NCI-H2081 (cell line): ENCODE measurements around the gene RASGRF1.
"Not testable (repeated sequence)": the region's sequence is repeated elsewhere in the genome, so short reads cannot be mapped to it uniquely, and the experiment has no call there.

Experiments used
- DNase-seq, 2 experiments: peaks; one replicate each; lab custom pipeline; 2025; lab: John Stamatoyannopoulos, UW

RASGRF1 gene

GRCh38 chr15:79041601-79042168 lies 48.9 kb downstream of the RASGRF1 start:
- DNase-seq: no peak

DNA sequence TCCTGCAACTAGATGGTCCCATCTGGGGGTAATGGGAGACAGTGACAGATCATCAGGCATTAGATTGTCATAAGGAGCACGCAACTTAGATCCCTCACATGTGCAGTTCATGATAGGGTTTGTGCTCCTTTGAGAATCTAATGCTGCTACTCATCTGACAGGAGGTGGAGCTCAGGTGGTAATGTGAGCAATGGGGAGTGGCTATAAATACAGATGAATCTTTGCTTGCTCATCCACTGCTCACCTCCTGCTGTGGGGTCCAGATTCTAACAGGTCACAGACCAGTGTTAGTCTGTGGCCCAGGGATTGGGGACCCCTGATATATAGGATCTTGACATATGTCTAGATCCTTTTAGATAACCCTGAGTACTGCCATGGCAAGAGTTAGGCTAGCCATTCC lies 52.7 kb downstream of the RASGRF1 start:
- DNase-seq: no peak

DNA sequence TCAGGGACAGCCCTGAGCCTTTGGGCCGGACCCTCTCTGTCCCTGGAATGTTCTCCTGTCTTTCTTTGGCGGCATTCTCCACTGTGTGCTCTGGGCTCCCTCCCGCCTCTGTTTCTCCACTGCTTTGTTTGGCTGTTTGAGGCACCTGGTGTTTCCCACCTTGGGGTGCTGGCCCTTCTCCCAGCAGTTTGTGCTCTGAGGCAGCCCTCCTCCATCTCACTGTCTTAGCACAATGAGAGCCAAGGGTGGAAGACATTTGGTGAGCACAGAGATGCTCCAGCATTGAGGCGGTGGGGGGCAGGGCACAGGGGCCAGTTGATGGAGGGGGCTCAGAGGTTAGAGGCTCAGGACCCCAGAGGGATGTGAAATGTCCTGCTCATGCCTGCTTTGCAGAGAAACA lies 54.3 kb downstream of the RASGRF1 start:
- DNase-seq: no peak

GRCh38 chr15:79035814-79036213 lies 54.8 kb downstream of the RASGRF1 start:
- no peak for DNase-seq

DNA sequence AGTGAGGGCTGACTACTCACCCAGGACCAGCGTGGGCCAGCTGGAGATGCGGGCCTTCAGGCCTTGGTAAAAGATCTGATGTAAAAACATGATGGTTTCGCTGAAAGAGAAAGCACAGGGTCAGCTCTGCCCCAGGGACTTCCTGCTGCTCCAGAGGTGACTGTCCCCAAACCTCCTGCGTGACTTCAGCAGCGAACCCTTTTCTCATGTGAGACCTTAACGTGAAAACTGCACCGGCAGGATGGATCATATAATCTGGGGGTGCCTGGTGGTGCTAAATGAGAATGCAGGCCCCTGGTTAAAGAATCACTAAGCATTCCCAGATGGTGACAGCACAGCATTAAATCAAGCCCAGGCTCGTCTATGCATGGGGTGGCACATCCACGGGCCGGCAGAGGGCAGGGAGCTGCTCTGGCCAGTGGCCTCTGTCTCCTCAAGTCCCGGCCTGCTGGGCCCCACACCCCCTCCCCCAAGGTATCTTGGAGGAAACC lies 55.4 kb downstream of the RASGRF1 start:
- no peak for DNase-seq

DNA sequence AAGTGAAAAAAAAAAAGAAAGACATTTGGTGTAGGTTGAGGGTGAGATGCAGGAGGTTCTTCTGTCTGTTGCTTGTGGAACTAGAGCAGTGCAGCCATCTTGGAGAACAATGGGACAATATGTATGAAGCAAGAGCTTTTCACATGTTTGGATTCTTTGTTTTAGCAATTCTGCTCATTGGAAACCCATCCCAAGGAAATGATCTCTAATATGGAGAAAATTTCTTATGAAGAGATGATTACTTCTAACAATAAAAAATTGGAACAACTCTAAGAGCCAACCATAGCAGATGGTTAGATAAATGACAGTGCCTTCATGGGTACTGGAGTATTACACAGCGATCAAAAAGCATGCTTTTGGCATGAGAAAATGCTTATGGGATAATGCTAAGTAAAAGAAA lies 56.3 kb downstream of the RASGRF1 start:
- no peak for DNase-seq

DNA sequence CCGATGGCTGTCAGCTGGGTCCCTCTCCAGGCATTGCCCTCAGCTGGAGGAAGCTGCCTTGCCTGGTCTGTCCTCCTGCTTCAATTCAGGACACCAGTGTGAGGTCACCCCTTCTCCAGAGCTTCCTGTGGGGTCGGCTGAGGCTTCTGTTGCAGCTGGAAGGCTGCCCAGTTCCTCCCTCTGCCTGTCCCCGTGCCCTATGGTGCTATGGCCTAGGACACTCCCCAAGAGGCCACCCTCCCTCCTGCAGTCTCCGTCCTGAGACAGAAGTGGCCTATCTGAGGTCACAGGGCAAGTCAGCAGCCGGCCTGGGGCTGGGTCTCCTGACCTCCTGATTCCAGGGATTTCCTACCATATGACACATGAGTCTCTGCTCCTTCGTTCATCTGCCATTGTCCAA lies 57.9 kb downstream of the RASGRF1 start:
- DNase-seq: no peak

DNA sequence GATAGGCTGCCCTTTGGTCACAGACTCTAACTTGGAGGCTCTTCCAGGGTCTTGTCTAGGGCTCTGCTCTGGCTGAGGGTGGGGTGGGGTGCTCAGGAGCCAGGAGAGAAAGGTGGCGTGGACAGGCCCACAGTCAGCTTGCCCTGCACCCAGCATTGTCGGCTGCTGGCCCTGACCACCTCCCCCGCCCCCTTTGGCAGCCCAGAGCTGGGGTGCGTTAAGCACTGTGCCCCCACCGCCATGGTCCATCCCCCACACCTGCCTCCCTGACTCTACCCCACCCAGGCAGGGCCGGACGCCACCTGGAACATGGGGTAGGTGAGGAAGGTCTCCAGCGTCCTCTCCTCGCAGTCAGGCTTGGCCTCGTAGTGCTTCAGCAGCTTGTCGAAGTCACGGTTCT lies 58.8 kb downstream of the RASGRF1 start:
- no peak for DNase-seq

DNA sequence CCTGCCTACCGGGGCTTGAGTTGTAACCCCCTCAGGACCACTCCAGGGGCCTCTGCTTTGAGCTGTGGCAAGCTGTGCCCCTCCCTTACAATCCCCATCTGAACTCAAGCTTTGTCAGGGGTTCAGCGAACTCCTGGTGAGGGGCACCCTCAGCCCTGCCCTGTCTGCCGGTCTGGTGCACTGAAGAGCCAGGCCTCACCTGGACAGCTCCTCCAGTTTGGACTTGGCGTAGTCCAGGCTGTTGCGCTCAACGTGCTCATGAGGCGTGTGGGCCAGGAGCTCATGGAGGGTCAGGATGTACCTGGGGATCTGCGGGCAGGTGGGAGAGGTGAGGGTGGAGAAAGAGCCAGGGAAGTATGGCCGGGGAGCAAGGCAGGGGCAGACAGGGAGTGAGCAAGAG lies 59.4 kb downstream of the RASGRF1 start:
- no peak for DNase-seq

DNA sequence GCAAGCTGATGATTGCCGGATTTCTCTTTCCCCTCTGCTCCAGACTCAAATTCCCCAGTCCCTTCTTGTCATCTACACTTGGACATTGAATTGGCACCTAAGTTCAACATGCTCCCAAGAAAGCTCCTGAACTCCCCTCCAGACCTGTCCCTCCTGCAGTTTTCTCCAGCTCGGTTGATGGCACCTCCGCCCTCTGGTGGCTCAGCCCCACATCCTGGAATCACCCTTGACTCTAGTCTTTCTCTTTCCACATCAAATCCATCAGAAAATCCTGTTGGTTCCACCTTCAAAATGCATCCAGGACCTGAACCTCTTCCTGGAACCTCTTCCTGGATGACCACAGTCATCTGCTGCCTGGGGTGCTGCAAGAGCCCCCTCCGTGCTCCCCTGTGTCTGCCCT lies 60.1 kb downstream of the RASGRF1 start:
- DNase-seq: no peak

GRCh38 chr15:79028411-79028964 lies 62.1 kb downstream of the RASGRF1 start:
- peak; percentile 17 to 24 for DNase-seq

DNA sequence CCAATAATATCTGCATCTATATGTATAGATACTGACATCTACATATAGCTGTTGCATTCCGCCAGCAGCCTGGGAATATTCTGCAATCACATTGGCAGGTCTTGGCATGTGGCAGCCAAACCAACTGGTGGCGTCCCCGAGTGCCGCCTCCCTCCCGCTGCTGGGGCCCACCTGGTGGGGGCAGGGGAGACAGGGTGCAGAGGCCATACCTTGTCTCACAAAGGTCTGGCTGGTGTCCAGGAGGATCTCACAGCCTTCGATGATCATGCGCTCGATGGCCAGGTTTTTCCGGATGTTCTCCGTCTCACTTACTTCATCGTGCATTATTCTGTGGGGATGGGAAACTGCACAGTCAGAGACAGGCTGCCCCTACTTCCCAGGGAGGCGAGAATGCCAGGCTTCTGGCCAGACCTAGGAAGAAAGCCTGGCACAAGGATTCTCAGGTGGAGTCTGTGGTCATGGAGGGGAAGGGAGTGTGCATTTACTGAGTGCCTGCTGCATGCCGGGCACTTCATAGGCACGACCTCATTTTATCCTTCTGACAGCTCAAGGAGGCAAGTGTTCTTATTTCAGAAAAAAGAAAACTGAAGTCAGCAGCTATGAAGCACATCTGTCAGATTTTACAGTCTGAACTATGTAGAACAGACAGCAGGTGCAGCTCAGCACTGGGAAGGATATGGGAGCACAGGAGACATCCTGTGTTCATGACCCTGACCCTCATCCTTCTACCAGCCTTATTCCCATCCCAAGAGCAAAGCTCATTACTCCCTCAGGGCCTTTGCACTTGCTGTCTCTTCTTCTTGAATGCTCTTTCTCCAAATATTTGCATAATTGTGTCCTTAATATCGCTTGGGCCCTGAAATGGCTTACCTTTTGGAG lies 62.8 kb downstream of the RASGRF1 start:
- DNase-seq: no peak

DNA sequence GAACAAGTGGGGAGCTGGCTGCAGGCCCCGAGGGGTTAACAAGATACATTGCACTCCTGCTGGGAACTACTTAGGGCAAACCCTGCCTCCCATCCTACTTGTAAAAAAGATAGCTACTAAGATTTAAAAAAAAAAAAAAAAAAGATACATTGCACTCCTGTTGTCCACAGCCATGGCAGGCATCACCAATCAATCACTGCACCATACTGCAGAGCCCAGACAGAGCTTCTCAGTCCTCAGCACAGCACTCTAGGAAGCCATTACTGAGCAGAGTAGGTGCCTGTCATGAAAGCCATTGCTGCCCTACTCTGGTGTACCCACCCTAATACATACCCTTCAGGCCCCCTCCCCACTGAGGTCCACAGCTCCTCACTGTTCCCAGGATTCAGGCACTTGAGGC lies 64.8 kb downstream of the RASGRF1 start:
- no peak for DNase-seq

DNA sequence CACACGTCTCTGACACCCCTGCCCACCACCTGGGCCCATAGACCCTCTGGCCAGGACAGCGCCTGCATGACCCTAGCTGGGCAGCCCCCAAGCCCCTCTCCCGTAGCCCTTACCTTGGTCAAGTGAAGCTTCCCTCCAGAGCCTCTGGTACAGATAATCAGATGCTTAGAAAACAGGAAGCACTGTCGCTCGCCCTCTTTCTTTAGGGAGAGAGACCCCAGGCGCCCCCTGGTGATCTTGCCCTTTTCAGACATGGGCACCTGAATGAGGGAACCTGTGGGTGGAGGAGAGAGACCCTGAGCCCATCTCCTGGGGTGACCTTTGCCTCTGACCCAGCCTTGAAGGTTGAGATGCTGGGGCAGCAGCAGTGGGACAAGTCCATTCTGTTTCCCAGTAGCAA lies 65.4 kb downstream of the RASGRF1 start:
- no peak for DNase-seq

GRCh38 chr15:79024493-79024892 lies 66.1 kb downstream of the RASGRF1 start:
- DNase-seq: not testable (repeated sequence)

GRCh38 chr15:79023918-79024317 lies 66.7 kb downstream of the RASGRF1 start:
- DNase-seq: no peak

DNA sequence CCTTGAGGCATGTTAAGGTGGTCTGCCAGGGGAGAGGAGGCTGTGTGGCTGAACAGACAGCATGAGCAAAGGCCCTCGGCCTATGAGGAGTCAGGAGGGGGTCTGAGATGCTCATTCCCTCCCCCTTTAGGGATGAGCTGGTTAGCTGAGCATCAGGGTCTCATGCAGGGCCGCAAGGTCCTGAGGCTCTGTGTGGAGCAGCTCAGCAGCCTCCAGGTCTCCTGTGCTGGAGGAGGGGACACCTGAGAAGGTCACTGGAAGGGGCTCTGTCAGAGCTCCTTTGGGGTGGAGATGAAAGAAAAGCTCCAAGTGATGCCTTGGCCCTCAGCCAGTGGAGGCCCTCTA lies 67.1 kb downstream of the RASGRF1 start:
- DNase-seq: no peak

- no peak for DNase-seq
These were observed 71.6 kb downstream of the RASGRF1 start for GRCh38 chr15:79018960-79019359.

GRCh38 chr15:79017953-79018352 lies 72.6 kb downstream of the RASGRF1 start:
- no peak for DNase-seq

DNA sequence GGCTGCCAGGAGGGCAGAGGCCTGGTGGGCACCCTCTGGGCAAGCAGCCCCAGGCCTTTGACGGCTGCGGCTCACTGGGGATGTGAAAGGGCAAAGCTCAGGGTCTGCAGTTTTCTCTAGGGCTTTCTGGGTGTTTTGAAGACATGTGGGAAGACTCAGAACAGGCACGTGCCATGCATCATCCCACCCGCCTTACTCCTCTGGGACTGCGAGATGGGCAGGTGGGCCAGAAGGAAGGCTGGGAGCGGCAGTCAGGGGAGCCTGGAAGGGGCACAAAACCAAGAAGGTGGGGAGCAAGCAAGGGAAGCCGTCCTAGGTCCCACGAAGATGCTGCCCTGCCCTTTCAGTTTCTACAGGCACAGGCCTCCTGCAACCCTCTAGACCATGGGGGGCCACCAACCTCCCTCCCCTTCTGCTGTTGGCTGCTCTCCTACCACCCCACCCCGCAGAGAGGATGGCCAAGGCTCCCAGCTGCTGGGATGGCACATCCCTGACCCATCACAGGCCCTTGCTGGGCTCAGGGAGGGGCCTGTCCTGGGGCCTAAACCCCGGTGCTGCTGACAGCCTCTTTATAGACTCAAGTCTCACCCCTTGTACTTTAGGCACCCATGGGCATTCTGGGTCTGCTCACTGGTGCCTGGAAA lies 73.9 kb downstream of the RASGRF1 start:
- no peak for DNase-seq

DNA sequence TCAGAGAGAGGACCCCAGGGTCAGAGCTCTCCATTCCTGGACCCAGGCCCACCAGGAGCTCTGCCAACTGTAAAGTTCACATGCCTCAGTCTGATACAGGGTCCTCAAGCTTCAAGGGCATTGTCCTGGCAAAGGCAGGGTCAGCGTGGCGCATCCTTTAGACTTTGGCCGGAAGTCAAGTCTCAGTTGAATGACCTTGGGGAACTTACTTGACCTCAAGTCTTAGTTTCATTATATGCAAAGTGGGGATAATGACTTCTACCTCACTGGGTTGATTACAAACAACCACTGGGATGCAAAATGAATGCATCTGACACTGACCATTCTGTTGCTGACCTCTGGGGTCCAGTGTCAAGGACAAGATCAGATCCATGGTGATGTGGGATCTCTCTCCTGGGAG lies 75.2 kb downstream of the RASGRF1 start:
- no peak for DNase-seq

- no peak for DNase-seq
These were observed 80.3 kb downstream of the RASGRF1 start for GRCh38 chr15:79010278-79010677.

DNA sequence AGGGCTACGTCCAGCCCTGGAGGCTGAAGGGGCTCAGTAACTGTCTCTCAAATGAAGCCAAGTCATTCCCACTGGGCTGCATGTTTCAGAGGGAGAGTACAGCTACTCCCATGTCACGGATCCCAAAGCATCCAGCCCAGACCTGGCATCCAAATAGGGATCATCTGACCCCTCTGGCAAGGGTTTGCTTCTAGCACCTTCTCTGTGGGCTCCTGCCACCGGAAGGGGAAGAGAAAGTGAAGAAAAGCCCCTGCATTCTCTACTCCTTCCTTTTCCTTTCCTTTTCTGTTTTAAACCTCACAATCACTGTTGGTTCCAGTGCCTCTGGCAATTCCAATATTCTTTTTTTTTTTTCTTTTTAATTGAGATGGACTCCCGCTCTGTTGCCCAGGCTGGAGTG lies 81.2 kb downstream of the RASGRF1 start:
- DNase-seq: no peak
